ENCODE measurements around the gene AGTRAP.

Gene AGTRAP

DNA sequence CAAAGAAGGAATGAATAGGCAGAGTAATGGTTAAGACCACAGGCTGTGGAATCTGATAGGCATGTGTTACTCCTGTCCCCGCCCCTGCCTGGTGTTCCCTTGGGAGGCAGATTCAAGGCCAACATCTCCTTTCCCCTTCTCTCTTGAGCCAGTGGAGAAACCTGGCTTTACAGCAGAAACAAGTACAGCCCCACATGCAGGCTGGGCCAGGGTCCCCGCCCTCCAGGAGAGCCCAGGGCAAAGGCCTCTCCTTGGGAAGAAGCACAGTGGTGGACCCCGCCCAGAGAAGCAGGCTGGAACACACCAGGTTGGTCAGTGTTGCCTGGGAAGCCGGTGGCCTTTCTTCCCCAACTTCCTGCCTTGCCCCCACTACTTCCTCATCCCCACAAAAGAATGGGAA lies 32.9 kb downstream of the AGTRAP start (continued):
- peak; percentile 74; the same call in 1 of the 2 replicates for TF ChIP-seq ZFP69B (tag by site-specific recombination; IDR thresholded peaks at IDR 0.05)
- TF ChIP-seq ZNF692 (tag by site-specific recombination; IDR thresholded peaks at IDR 0.05), result peak; percentile 71

- TF ChIP-seq ZBTB1 (tag by site-specific recombination; IDR thresholded peaks at IDR 0.05) (no peak), ZNF121 (tag by site-specific recombination; IDR thresholded peaks at IDR 0.05) (peak; percentile 91)
- H3K4me3 ChIP-seq (ENCODE audit: low read depth, low read length), result no peak overlapping the region
- H3K9me3 ChIP-seq (ENCODE audit: control insufficient read depth, insufficient read depth, low read depth, low read length), result no peaks in the 10 kb centered on the region
- ChIA-PET CTCF (interaction anchor here (0.7 to 1.7 kb wide), 2 partner anchors 12 to 16 kb away, joined by 4 to 7 read pairs; no protein-coding TSS in a partner anchor), POLR2A (no interaction called here)
- no peak overlapping the region for H3K27ac ChIP-seq (ENCODE audit: extremely low read depth, low read depth, low read length)
- no peaks in the 10 kb centered on the region for H3K4me1 ChIP-seq (ENCODE audit: control insufficient read depth, insufficient read depth, low read length)
- H3K36me3 ChIP-seq (ENCODE audit: control insufficient read depth in 2 of 2, insufficient read depth in 1 of 2, low read length in 2 of 2), result no peaks in the 10 kb centered on the region
Observed at GRCh38 chr1:11769274-11769673, 33.3 kb downstream of the AGTRAP start.

- CTCF ChIA-PET, result interaction anchor here (0.6 to 0.7 kb wide), 2 partner anchors 12 to 123 kb away, joined by 4 read pairs; no protein-coding TSS in a partner anchor
- no peak for TF ChIP-seq ZNF792 (tag by site-specific recombination; IDR thresholded peaks at IDR 0.05)
- no peak for TF ChIP-seq ZNF175 (tag by site-specific recombination; IDR thresholded peaks at IDR 0.05)
- TF ChIP-seq, protein P1, sequence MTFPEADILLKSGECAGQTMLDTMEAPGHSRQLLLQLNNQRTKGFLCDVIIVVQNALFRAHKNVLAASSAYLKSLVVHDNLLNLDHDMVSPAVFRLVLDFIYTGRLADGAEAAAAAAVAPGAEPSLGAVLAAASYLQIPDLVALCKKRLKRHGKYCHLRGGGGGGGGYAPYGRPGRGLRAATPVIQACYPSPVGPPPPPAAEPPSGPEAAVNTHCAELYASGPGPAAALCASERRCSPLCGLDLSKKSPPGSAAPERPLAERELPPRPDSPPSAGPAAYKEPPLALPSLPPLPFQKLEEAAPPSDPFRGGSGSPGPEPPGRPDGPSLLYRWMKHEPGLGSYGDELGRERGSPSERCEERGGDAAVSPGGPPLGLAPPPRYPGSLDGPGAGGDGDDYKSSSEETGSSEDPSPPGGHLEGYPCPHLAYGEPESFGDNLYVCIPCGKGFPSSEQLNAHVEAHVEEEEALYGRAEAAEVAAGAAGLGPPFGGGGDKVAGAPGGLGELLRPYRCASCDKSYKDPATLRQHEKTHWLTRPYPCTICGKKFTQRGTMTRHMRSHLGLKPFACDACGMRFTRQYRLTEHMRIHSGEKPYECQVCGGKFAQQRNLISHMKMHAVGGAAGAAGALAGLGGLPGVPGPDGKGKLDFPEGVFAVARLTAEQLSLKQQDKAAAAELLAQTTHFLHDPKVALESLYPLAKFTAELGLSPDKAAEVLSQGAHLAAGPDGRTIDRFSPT (tag by site-specific recombination; IDR thresholded peaks at IDR 0.05), result no peak
- no peak for TF ChIP-seq HOXD13 (CRISPR knock-in tag; IDR thresholded peaks at IDR 0.05; ENCODE audit: borderline replicate concordance)
- TF ChIP-seq ZNF423 (tag by site-specific recombination; IDR thresholded peaks at IDR 0.05), result no peak
- no peak for TF ChIP-seq ZNF174 (tag by site-specific recombination; IDR thresholded peaks at IDR 0.05)
- no peak for TF ChIP-seq ZNF624 (tag by site-specific recombination; IDR thresholded peaks at IDR 0.05)
- no peak for TF ChIP-seq ZNF248 (tag by site-specific recombination; IDR thresholded peaks at IDR 0.05)
- no peak for TF ChIP-seq ZNF18 (tag by site-specific recombination; IDR thresholded peaks at IDR 0.05)
- TF ChIP-seq ZNF521 (tag by site-specific recombination; IDR thresholded peaks at IDR 0.05), result no peak
- no peak for TF ChIP-seq SCRT1 (tag by site-specific recombination; IDR thresholded peaks at IDR 0.05; ENCODE audit: borderline replicate concordance)
- no peak for TF ChIP-seq ZSCAN16 (tag by site-specific recombination; IDR thresholded peaks at IDR 0.05)
- no peak for TF ChIP-seq ZNF311 (tag by site-specific recombination; IDR thresholded peaks at IDR 0.05; ENCODE audit: borderline replicate concordance)
- TF ChIP-seq GLI2 (tag by site-specific recombination; IDR thresholded peaks at IDR 0.05; ENCODE audit: borderline replicate concordance, low read depth), result no peak
- TF ChIP-seq ZNF146 (tag by site-specific recombination; IDR thresholded peaks at IDR 0.05), result no peak
- TF ChIP-seq ZNF529 (tag by site-specific recombination; IDR thresholded peaks at IDR 0.05; ENCODE audit: insufficient replicate concordance), result no peak
- TF ChIP-seq ZNF561 (tag by site-specific recombination; IDR thresholded peaks at IDR 0.05; ENCODE audit: borderline replicate concordance), result no peak
- TF ChIP-seq ZNF239 (tag by site-specific recombination; IDR thresholded peaks at IDR 0.05), result no peak
- POLR2A ChIA-PET, result no interaction called here
- Histone ChIP-seq H3K9me3 (ENCODE audit: control insufficient read depth, insufficient read depth, low read depth, low read length) (no peaks in the 10 kb centered on the region), H3K27ac (ENCODE audit: extremely low read depth, low read depth, low read length) (no peak overlapping the region), H3K4me1 (ENCODE audit: control insufficient read depth, insufficient read depth, low read length) (no peaks in the 10 kb centered on the region), H3K4me3 (ENCODE audit: low read depth, low read length) (no peak overlapping the region), H3K36me3 (ENCODE audit: control insufficient read depth in 2 of 2, insufficient read depth in 1 of 2, low read length in 2 of 2) (no peaks in the 10 kb centered on the region)
Observed at GRCh38 chr1:11770011-11770410, 34.1 kb downstream of the AGTRAP start.
